ENCODE data around the gene MLANA. TPM values are rescaled to one million over a fixed set of nuclear protein-coding genes. Genes with fewer than 3 reads are reported as not detected.

MLANA gene
- total RNA-seq, 1 donor from 2014 or later, result not detected

GRCh38 chr9:5897851-5898250 is 7.2 kb downstream of the MLANA start:
- no peak for DNase-seq (ENCODE audit: extremely low read depth, low read depth, low spot score)

GRCh38 chr9:5899292-5899691 is 8.6 kb downstream of the MLANA start:
- DNase-seq (ENCODE audit: extremely low read depth, low read depth, low spot score), result no peak

- DNase-seq (ENCODE audit: extremely low read depth, low read depth, low spot score), result no peak
Measured at GRCh38 chr9:5900622-5901021, 9.9 kb downstream of the MLANA start.

- DNase-seq (ENCODE audit: extremely low read depth, low read depth, low spot score), result no peak
Measured at GRCh38 chr9:5902377-5902776, 11.7 kb downstream of the MLANA start.

- no peak for DNase-seq (ENCODE audit: extremely low read depth, low read depth, low spot score)
Measured at GRCh38 chr9:5908918-5909317, 18.2 kb downstream of the MLANA start.

- no peak for DNase-seq (ENCODE audit: extremely low read depth, low read depth, low spot score)
Measured at GRCh38 chr9:5909976-5910375, 19.3 kb downstream of the MLANA start.

- no peak for DNase-seq (ENCODE audit: extremely low read depth, low read depth, low spot score)
Measured at GRCh38 chr9:5910413-5911057, 19.8 kb downstream of the MLANA start.

- DNase-seq (ENCODE audit: extremely low read depth, low read depth, low spot score), result no peak
Measured at GRCh38 chr9:5915438-5915837, 24.7 kb downstream of the MLANA start.

- DNase-seq (ENCODE audit: extremely low read depth, low read depth, low spot score), result no peak
Measured at GRCh38 chr9:5917273-5917672, 26.6 kb downstream of the MLANA start.

GRCh38 chr9:5917888-5918287 is 27.2 kb downstream of the MLANA start:
- no peak for DNase-seq (ENCODE audit: extremely low read depth, low read depth, low spot score)

GRCh38 chr9:5918460-5918859 is 27.8 kb downstream of the MLANA start:
- no peak for DNase-seq (ENCODE audit: extremely low read depth, low read depth, low spot score)

- no peak for DNase-seq (ENCODE audit: extremely low read depth, low read depth, low spot score)
Measured at GRCh38 chr9:5920860-5921328, 30.2 kb downstream of the MLANA start.

- no peak for DNase-seq (ENCODE audit: extremely low read depth, low read depth, low spot score)
Measured at GRCh38 chr9:5922192-5922591, 31.5 kb downstream of the MLANA start.

GRCh38 chr9:5931657-5932056 is 41.0 kb downstream of the MLANA start:
- no peak for DNase-seq (ENCODE audit: extremely low read depth, low read depth, low spot score)

GRCh38 chr9:5938449-5938848 is 47.8 kb downstream of the MLANA start:
- no peak for DNase-seq (ENCODE audit: extremely low read depth, low read depth, low spot score)

GRCh38 chr9:5939530-5939929 is 48.8 kb downstream of the MLANA start:
- DNase-seq (ENCODE audit: extremely low read depth, low read depth, low spot score), result no peak

GRCh38 chr9:5941214-5941613 is 50.5 kb downstream of the MLANA start:
- no peak for DNase-seq (ENCODE audit: extremely low read depth, low read depth, low spot score)

GRCh38 chr9:5945112-5945511 is 54.4 kb downstream of the MLANA start:
- no peak for DNase-seq (ENCODE audit: extremely low read depth, low read depth, low spot score)

- DNase-seq (ENCODE audit: extremely low read depth, low read depth, low spot score), result no peak
Measured at GRCh38 chr9:5947912-5948311, 57.2 kb downstream of the MLANA start.

- no peak for DNase-seq (ENCODE audit: extremely low read depth, low read depth, low spot score)
Measured at GRCh38 chr9:5949103-5949699, 58.5 kb downstream of the MLANA start.

- DNase-seq (ENCODE audit: extremely low read depth, low read depth, low spot score), result no peak
Measured at GRCh38 chr9:5950261-5950660, 59.6 kb downstream of the MLANA start.

GRCh38 chr9:5951686-5952211 is 61.1 kb downstream of the MLANA start:
- no peak for DNase-seq (ENCODE audit: extremely low read depth, low read depth, low spot score)
